Measurements from ENCODE around the gene PLET1.
"Not testable (repeated sequence)": the region's sequence is repeated elsewhere in the genome, so short reads cannot be mapped to it uniquely, and the experiment has no call there.

The PLET1 gene

DNA sequence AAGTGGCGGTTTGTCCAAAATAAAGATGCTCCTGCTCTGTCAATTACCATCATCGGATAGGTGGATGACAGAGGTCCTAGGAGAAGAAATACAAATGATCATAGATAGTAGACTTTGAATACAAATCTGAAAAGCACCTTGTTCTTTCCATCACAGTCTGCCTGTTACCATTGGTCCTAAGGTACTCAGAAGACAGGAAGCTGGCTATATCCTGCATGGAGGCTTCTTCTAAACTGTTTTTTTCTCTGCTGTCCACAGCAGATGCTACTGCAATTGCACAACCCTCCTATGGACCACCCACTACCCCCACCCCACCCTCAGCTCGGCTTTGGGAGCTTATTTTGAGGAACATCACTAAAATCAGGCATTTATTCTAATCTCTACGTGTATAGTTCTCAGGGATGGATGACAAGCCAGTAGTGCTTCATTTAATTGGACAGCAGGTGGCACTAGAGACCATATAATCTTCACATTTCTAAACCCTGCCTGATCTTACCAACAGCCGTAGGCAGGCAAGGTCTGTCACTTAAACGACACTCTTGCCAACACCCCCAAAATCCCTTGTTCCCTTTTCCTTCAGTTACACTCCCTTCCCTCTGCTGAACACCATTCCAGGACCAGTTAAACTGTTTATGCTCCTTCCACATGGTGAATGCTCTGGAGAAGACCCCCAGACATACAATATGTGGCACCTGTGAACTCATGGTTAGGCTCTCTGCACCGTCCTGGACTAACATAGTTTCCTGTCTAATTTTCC is 41.0 kb downstream of the PLET1 start:
- no peak for DNase-seq (ENCODE audit: low read depth, low spot score)
- H3K27ac ChIP-seq: no peak overlapping the region

DNA sequence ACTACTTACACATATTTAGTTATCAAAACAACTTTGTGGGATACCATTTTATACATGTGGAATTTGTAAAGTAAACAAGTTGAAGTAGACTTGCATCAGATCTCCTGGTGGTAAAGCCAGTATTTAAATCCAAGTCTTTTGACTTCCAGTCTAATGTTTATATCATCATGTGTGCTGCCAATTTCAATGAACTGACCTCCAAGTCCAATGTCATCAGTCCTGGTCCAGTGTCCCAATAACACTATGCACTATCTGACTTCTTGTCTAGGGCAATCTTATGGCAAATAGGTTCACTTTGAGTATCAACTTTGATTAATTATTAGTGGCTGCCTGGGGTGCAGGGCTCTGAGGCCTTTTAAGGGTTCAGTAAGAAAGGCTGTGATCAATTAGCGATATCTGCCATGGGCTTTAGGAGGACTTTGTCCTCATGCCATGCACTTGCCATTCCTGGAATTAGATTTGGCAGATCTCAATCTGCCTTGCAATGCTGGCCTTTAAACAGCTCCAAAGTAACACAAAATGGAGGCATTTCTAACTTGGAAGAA is 44.0 kb downstream of the PLET1 start:
- no peak for DNase-seq (ENCODE audit: low read depth, low spot score)
- H3K27ac ChIP-seq: no peak overlapping the region

DNA sequence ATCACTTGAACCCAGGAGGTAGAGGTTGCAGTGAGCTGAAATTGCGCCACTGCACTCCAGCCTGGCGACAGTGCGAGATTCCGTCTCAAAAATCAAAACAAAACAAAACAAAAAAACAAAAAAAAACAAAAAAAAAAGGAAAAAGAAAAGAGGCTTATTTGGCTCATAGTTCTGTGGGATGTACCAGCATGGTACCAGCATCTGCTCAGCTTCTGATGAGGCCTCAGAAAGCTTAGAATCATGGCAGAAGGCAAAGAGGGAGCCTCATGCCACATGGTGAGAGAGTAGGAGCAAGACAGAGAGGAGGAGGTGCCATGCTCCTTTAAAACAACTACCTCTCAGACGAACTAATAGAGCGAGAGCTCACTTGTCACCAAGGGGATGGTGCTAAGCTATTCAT is 45.0 kb downstream of the PLET1 start:
- no peak overlapping the region for H3K27ac ChIP-seq
- DNase-seq (ENCODE audit: low read depth, low spot score): no peak

DNA sequence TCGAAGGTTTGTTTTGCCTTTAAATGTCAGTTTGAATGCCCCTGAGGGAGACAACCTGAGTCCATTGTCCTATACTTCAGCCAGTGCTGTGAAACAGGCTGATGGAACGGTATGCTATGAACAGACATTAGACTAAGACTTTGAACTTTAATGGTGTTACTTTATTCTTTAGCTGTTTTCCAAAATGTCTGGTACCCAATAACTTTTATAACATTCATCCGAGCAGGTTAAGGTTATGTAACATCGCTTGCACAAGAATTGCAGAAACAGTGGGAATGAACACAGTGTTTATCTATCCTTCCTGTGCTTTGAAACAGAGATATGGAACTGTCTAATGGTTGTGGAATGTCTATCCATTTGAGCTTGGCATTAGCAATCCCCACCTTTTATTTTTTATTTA is 46.9 kb downstream of the PLET1 start:
- peak overlapping the region; percentile 6 for H3K27ac ChIP-seq
- DNase-seq (ENCODE audit: low read depth, low spot score): no peak

DNA sequence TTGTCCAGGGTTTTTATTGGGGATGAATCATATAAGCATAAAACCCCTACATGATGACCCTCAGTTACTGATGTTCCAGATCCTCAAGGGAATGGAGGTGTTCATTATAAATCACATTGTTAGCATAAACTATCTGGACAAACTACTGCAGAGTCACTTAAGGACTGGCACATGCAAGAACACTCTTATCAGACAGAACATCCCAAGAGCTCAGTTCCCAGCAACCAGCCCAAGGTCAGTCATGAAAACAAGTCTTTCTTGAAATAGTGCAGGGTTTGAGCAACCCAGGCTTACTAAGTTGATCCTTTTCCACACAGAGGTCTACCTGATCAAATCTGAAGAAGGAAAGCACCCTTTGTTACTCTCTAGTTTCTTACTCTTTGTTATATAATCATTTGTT is 48.0 kb downstream of the PLET1 start:
- DNase-seq (ENCODE audit: low read depth, low spot score): no peak

DNA sequence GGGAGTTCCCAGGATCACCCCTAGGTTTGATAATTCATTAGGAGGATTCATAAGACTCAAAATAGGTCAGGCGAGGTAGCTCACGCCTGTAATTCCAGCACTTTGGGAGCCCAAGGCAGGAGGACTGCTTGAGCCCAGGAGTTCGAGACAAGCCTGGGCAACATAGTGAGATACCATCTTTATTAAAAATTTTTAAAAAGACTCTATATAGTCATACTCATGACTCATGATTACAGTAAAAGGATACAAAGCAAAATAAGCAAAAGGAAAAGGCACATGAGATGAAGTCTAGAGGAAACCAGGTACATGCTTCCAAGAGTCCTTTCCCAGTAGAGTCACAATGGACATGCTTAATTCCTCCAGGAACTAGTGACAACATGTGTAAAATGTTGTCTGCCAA is 48.4 kb downstream of the PLET1 start:
- DNase-seq (ENCODE audit: low read depth, low spot score): peak; percentile 22
- peak overlapping the region; percentile 66 for H3K27ac ChIP-seq

More for the DNA sequence above, 48.0 kb downstream of the PLET1 start:
- peak overlapping the region; percentile 66 for H3K27ac ChIP-seq

DNA sequence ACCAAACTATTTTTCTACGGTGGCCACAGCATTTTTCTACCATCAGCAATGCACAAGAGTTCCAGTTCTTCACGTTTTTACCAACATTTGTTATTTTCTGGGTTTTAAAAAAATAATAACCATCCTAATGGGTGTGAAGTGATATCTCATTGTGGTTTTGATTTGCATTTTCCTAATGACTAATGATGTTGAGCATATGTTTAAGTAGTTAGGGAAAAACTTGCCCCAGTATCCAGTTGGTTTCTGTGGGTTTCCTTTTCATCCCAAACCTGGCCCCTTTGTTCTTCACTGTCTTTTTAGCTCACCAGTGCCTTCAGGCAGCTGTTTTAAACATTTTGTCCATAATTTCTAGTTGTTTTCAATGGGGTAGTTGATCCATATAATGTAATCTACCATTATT is 49.1 kb downstream of the PLET1 start:
- H3K27ac ChIP-seq: peak overlapping the region; percentile 66

DNA sequence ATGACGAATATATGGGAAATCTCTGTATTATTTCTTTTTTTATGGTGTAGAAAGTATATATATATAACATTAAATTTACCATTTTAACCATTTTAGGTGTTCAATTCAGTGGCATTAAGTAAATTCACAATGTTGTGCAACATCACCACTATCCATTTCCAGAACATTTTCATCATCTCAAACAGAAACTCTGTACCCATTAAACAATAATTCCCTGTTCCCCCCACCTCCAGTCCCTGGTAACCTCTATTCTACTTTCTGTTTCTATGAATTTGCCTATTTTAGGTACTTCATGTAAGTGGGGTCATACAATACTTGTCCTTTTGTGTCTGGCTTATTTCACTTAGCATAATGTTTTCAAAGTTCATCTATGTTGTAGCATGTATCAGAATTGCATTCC is 49.8 kb downstream of the PLET1 start:
- DNase-seq (ENCODE audit: low read depth, low spot score): no peak
- H3K27ac ChIP-seq: no peak overlapping the region

More for the DNA sequence above, 49.1 kb downstream of the PLET1 start:
- no peak for DNase-seq (ENCODE audit: low read depth, low spot score)

DNA sequence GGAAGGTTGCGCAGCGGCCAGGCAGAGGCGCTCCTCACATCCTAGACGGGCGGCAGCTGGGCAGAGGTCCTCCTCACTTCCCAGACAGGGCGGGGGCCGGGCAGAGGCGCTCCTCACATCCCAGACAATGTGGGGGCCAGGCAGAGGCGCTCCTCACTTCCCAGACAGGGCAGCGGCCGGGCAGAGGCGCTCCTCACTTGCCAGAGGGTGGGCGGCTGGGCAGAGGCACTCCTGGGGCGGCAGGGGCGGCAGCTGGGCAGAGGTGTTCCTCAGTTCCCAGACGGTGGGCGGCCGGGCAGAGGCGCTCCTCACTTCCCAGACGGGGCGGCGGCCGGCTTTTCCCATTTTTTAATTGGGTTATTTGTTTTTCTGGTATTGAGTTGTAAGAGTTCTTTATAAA is 54.6 kb downstream of the PLET1 start:
- no peak for DNase-seq (ENCODE audit: low read depth, low spot score)
- H3K27ac ChIP-seq: no peak overlapping the region

DNA sequence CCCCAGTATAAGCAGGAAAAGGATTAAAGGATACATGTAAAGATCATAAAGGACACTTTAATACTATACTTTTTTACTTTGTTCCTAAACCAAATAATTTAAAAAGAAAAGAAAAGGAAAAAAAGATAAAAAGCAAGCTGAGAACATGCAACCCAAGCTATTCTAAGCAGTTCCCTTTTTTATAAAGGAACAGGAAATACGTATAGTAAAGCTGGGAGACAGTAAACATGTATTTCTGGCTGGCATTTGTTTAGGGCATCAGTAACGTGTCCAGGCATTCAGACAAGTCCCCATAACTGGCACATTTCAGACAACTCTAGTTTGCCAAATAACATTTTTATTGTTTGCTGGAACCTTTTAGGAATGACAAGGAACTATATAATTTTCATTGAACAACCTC is 60.4 kb downstream of the PLET1 start:
- no peak for DNase-seq (ENCODE audit: low read depth, low spot score)
- H3K27ac ChIP-seq: no peak overlapping the region

DNA sequence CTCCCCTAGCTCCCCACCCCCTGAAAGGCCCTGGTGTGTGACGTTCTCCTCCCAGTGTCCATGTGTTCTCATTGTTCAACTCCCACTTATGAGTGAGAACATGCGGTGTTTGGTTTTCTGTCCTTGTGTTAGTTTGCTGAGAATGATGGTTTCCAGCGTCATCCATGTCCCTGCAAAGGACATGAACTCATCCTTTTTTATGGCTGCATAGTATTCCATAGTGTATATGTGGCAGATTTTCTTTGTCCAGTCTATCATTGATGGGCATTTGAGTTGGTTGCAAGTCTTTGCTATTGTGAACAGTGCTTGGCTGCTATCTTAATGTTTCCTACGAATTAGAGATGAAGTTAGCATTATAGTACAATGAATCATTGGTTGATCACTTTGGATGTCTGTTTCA is 61.6 kb downstream of the PLET1 start:
- DNase-seq (ENCODE audit: low read depth, low spot score); H3K27ac ChIP-seq: not testable (repeated sequence)
